A172 (cell line): ENCODE data around the gene CALN1. TPM values are rescaled to one million over a fixed set of nuclear protein-coding genes. Genes with fewer than 3 reads are reported as not detected.
A peak's percentile ranks its signal among the peaks of the same experiment; 100 is the strongest.
"Not testable (repeated sequence)": the region's sequence is repeated elsewhere in the genome, so short reads cannot be mapped to it uniquely, and the experiment has no call there.

Experiments
- DNase-seq: peaks from one replicate; pipeline ENCODE4 v3.0.0-alpha.2; 2015; ENCODE audit warnings: low spot score
- total RNA-seq: library from RNA; depleted of rRNA; stranded (reverse); fragments of >200 nt; shearing (Covaris generic); gene quantifications from 2 replicates; pipeline ENCODE4 v1.2.3, GENCODE V29; 2014

CALN1 gene
- total RNA-seq, 1 experiment from 2014 or later, result not detected

DNA sequence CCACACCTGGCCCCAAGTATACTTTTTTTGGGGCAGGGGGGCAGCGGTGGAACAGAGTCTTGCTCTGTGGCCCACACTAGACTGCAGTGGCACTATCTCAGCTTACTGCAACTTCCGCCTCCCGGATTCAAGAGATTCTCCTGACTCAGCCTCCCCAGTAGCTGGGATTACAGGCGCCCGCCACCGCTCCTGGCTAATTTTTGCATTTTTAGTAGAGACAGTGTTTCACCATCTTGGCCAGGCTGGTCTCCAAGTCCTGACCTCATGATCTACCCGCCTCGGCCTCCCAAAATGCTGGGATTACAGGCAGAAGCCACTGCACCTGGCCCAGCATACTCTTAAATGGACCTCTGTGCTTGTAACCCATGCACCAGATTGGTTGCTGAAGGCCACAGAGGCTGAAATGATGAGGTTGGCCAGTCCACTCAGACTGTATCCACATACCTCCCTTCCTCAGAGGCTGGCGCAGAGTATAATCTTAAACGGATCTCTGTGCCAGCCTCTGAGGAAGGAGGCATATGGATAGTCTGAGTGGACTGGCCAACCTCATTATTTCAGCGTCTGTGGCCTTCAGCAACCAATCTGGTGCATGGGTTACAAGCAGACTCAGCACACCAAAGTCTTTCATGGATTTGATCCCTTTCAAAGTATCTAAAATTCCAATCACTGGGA, 3.0 kb downstream of the CALN1 start:
- no peak for DNase-seq

DNA sequence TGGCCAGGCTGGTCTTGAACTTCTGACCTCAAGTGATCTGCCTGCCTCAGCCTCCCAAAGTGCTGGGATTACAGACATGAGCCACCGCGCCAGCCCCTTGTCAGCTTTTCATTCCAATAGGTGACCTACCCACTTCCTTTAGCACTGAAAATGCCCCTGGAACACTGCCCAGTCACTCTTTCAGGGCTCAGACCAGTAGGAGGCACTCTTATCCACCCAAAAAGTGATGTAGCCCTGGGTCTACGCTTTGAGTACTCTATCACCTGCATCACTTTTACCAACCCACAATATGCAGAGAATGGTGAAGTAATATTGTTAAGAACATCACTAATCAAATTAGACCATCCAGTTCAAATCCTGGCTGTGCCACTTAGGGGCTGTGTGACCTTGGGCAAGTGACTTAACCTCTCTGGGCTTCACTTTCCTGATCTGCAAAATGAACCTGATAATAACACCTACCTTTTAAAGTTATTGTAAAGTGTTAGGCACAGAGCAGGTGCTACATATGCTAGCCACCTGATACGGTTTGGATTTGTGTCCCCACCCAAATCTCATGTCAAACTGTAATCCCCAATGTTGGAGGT, 5.2 kb downstream of the CALN1 start:
- DNase-seq, result no peak

DNA sequence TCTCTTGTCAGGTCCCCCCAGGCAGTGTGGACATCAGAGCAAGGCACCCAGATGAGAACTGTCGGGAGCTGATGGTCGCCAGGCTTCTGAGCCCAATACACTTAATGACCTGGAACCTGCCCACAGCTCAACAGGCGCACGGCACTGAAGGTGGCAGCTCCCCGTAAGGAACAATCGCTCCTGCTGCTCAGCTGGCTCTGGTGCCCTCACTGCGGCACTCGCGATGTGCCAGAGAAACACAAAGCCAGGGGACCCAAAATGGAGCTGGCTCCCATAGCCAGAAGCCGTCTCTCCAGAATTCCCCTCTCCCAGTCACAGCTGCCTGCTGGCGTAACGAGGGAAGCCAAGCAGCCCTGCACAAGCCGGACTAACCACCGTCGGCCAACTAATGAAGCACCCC, 6.3 kb downstream of the CALN1 start:
- DNase-seq, result no peak

DNA sequence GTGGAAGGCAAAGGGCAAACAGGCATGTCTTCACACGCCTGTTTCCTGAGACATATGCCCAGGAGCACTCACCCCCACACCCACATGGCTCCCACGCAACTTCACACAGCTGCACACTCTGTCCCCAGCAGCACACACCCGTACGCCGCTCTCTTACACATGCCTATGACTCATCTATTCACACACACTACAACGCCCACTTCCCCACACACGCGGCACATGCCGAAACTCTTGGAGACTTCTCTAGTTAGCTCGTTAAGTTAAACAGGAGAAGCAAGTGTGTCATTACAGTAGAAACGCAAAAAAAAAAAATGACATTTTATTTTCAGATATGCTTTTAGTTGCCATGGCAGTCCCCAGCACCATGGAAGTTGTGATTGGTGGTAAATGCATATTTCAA, 6.7 kb downstream of the CALN1 start:
- DNase-seq, result no peak

DNA sequence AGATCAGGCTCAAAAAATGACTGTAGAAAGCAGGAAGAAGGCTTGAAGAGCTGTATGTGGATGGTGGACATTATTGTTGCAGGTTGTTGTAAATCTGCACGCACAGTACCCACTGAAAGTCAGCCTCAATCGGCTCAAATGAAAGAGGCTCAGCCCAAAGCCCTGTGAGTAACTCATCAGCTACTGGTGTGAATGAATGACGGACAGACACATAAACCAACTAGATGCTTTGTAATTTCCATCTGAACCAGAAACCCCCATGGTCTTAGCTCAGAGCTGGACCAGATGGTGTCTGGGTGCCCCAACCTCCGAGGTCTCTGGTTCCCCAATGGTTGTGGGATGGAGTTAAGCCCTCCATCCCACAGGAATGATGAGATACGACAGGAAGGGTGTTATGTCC, 7.4 kb downstream of the CALN1 start:
- no peak for DNase-seq

DNA sequence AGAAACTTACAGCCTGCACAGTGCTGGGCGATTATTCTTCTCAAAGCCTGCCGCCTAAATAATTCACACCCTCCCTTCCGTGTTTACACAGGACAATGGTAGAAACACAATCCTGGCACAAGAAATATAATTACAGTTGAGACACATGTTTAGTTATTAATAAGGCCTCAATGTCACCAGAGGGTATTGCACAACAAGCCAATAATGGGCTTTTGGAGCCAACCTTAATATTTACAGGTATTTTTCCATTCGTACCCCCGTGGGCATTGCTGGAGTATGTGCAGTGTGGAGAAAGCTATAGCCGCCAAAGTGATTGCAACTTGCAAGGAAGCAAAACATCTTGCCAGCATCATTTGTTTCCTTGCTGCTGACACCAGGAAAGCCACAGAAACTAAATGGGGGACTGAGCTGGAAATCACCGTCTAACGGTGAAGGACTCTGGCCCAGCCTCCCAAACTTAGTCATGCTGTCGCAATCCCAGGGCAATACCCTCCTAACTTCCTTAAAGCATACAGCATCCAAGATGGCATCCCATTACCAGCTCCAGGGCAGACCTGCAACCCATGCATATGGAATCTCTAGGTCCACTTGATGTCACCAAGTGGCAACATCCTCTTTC, 8.6 kb downstream of the CALN1 start:
- DNase-seq, result no peak

DNA sequence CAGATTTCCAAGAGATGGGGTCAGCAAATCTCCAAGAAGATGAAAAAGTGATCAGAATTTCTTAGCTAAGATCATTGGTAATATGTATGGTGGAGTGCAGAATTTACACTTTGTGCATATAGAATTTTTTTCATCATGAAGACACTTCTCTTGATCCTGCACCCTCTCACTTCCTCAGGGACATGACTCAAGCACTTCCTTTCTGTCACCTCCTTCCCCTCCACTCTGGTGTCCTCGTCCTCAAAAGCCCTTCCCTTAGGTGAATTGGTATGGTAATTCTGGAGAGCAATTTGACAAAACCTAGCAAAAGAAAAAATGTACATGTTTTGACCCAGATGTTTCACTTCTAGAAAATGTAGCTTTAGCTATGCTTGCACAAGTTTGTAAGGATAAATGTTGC, 18.1 kb downstream of the CALN1 start:
- no peak for DNase-seq

DNA sequence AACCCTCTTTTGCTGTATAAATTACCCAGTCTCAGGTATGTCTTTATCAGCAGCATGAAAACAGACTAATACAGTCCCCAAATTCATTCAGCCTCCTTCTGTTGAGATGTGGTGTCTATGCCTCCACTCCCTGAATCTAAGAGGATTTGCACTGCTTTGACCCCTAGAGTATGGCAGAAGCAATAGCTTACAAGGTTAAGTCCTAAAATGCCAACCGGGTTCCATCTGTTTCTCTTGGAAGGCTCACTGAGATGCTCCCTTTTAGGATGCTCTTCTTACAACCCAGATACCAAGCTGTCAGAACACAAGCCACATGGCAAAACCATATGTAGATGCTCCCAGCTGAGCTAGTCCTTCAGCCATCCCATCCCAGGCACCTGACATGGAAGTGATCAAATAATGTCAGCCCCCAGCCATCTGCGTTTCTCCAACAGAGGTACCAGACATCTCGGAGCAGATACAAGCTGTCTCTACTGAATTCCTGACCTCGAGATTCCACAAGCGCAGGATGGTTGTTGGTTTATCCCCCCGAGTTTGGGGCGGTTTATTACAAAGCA, 20.2 kb downstream of the CALN1 start:
- DNase-seq, result no peak

DNA sequence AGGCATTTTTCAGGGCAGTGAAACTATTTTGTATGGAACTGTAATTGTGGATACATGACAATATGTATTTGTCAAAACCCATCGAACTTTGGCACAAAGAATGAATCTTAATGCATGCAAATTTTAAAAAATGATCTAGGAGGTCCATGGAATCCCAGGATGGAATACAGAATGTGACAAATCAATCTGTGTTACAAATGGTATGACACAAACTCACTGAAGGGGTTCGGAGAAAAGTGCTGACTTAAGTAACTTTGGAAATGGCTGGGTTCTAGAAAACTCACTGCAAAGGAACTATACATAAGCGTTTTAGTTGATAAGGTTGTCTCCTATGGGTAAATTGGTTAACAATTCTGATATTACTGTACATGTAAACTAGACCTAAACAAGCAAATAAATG, 26.0 kb downstream of the CALN1 start:
- DNase-seq, result no peak

DNA sequence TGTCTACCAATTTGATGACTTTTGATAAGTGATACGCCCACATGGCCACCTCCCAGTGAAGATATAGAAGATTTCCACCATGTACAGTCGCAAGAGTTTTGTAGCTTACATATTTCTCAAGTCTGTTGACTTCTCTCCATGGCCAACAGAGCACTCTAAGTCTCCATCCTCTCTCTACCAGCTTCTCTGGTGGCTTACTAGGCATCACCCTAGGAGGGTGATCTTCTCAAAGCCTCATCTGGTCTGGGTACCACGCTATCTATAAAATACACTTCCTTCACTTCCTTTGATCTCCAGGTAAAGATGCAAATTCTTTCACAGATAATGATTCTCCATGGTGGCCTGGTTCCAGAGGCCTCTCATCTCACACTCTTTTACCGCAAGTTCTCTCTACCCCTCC, 49.9 kb downstream of the CALN1 start:
- DNase-seq, result no peak

DNA sequence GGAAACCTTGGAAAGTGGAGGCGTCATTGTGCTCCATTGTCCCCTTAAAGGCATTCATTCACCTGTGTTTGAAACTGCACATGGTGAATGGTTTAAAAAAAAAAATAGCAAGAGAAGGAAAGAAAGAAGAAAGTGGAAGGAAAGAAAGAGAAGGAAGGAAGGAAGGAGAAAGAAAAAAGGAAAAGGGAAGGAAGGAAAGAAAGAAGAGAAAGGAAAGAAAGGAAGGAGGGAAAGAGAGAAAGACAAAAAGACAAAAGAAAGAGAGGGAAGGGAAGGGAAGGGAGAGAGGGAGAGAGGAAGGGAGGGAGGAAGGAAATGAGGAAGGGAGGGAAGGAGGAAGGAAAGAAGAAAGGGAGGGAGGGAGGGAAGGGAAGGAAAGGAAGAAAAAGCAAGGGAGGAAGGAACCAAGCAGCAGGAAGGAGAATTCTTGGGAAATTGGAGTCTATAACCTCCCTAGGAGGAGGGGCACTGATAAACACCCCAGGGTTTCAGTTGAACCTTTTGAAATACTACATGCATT, 66.9 kb downstream of the CALN1 start:
- no peak for DNase-seq

DNA sequence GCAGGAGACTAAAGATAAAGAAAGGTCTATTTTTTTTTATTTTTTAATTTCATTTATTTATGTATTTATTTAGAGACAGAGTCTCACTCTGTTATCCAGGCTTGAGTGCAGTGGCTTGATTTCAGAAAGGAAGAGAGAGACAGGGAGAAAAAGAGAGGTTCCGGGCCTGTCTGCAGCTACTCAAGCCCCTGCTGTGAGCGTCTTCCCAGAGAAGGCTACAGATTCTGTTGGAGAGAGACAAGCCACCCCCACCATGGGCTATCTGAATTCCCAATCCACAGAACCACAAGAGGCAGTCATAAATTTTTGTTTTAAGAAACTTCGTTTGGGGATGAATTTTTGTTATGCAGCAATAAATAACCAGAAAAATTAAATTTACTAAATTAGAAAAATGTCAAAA, 68.1 kb downstream of the CALN1 start:
- DNase-seq, result no peak

DNA sequence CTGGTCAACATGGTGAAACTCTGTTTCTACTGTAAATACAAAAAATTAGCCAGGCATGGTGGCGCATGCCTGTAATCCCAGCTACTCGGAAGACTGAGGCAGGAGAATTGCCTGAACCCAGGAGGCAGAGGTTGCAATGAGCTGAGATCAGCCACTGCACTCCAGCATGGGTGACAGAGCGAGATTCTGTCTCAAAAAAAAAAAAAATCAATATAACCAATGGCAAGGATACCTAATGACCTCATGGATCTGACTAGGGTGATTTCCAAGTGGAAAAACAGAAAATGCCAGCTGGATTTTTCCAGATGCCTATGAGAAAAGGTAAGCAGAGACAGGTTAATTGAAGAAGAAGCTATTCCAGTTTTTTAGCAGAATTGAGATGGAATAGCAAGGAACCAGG, 68.8 kb downstream of the CALN1 start:
- DNase-seq, result not testable (repeated sequence)

DNA sequence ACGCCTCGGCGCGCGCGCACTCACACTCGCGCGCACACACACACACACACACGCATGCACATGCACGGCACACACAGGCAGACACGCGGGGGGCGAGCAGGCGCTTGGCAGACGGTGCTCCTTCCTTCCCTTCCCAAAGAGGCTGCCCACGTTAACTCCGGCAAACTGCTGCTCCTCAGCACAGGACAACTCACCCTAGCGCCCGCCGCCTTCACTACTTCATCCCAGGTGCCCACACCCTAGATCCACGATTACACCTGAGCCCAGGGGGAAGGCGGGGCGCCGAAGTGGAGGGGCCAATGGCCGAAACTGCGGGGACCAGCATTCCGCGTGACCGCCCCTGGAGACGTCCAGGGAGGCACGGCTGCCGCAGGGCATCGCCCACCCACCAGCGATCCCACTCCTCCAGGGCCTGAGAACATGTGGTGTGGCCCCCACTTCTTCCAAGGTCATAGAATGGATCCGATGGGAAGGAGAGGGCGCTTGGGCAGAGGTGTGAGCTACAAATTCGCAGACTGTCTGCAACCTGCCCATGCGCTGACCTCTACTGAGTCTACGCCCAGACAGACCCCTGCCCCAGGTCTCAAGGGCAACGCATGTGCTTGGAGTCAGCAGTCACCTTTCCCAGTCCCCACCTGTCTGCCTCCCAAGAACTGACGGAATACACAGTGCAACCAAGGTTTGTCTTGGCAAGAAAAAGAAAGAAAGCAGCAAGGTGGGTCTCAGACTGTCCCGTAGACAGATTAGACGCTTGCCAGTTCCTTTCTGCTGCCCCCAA, 74.6 kb downstream of the CALN1 start:
- DNase-seq, result no peak

DNA sequence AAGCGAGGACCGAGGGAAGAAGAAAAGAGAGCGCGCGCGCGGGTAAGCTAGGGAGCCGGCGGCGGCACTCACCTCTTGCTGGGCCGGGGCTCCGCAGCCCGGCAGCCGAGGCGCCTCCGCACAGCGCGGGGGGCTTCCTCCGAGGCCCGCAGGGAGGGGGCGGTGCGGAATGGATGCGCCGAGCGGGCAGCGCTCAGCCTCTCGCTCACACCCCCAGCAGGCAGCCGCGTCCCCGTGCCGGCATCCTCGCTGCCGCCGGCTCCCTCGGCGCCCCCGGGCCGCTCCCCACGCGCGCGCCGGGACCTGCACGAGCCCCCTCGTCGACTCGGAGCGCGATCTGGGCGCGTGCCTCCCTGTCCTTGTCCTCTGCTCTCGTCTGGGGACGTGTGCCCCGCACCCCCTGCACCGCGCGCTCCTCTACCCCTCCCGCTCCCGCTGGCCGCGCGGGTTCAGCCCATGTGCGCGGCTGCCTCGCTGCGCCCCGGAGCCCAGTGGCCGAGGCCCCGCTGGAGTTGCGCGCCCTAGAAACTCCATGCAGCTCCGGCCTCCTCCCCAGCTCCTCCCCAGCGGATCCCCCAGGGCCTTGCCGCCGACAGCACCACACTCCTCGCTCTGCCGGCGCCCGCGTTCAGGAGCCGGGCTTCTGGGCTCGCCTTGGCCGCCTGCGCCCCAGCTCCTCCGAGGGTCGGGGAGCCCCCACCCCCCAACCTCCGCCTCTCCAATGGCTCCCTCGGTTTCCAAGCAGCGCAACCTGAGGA, 75.3 kb downstream of the CALN1 start:
- DNase-seq, result no peak

DNA sequence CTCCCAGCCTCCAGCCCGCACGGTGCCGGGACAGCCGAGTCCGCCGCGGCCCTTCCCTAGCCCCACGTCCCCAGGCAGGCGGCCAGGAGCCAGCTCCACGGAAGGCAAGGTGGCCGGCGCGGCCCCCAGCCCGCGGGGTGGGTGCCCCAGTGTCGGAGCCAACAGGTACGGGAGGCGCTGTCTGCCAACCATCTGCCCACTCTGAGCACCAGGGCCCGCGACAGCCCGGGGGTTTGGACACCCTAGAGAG, 75.8 kb downstream of the CALN1 start:
- DNase-seq, result no peak

DNA sequence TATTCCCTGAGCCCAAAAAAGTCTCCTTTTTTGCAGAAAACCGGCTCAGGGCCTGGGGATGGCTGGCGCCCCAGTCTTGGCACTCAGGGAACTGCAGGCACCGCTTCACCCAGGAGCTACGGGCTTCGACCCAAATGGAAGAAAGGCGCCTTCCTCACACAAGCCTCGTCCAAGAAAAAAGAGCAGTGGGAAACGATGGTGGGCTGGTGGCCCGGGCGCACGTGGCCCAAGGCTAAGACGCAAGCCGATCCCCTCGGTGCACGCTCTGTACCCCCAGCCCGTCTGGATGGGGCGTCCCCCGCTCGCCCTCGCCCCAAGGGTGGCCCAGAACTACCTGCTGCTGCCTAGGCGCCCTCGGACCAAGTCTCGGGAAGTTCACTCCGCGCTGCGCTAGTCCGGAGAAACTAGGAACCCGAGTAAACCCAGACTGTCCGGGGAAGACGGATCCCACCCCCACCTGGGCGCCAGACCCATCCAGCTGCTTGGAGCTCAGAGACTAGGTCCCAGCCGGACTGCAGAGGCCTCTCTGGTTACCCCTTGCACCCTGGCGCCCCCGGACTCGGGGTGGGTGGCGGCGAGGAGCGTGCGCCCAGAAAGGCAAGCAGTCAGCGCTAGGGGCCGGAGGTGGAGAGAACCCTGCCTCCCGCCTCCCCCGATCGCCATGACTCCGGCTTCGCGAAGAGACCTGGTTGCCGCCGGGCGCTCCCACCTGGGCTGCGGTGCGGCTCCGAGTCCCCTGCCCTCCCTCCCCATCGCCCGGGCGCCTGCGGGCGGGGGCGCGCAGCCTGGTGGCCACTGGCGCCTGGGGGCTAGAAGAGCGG, 76.4 kb downstream of the CALN1 start:
- no peak for DNase-seq

DNA sequence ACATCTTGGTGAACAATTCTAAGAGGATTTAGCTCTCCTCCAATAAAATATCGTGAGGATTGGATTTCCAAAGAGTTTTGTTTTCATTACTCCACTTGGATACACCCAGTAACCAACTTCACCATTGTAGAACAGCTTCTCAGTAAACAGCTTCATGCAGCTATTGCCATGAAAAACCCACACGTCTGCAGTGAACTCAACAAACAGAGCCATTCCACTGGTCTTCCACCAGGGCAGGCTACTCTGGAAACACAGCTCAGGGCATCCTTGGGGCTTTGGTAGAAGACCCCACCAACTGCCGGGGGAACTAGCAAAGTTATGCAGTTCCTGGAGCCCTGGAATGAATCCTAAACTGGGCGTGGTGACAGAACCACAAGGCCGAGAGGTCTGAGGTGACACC, 77.4 kb downstream of the CALN1 start:
- DNase-seq, result no peak

DNA sequence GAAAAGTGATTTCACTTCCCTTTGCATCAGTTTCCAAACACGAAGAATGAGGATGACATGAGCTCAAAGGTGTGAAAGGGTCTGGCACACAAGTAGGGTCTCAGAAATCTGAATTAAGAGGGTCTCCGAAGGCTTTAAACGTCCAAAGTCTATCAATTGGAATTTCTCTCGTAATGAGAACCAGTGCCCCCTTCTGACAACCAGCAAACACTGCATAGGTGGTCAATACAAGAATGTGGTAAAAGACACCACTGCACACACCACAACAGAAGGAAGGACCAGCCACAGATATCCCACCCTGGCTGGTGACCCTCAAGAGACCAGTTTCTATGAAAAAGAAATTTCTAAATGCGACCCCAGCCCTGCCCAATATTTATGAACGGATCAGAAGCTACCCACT, 78.1 kb downstream of the CALN1 start:
- DNase-seq, result no peak

DNA sequence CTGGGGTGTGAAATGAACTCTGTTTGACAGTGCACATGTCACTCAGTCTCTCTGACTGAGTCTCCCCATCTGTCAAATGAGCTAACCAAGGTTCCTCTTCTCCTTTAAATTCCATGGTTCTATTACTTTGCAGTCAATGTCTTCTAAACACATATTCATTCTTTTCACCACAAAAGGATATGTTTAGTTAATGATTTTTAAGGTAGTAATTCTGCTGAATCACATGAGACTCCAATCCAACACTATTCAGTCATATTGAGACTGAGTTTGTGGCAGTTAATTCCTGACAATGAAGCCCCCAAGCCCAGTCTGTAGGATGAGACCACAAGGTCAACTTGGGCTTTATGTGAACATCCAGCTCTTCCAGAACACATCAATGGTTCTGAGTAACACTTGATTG, 85.3 kb downstream of the CALN1 start:
- no peak for DNase-seq

DNA sequence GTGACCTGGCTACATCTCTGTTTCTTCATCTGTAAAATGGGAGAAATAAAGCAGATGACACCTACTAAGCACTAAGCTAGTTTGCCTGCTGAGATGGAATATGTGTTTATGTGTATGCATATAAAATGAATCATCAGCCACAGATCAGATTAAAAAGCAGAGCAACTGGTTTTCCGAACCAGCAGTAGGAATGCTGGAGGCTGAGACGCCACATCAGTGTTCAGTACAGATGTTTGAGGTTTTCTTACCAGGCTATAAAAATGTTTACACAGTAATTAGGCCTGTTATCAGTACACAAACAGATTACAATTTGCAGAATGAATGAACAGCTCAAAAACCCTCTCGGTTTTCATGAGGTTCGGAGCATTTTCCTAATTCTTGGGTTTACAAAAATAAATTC, 85.8 kb downstream of the CALN1 start:
- DNase-seq, result peak; percentile 41
